Uterus (tissue), 4 donors: ENCODE results near the gene LTB4R2. TPM values are rescaled to one million over a fixed set of nuclear protein-coding genes. Genes with fewer than 3 reads are reported as not detected.

Source experiments
- DNase-seq, 2 donors: peaks; one replicate each; pipeline ENCODE4 v3.0.0-alpha.2; 2019 to 2020
- H3K27ac ChIP-seq, 2 donors: fragments of 200-600 bp; sonication (generic); 1 replicate in 1 of 2; 2 replicates in 1 of 2; pipeline ENCODE4 v1.5.1; 2016 to 2018
- H3K27me3 ChIP-seq, 2 donors: fragments of 200-600 bp; sonication (generic); one replicate each; pipeline ENCODE4 v1.5.1; 2018 to 2019; ENCODE audit warnings: control low read depth in 1 of 2
- H3K36me3 ChIP-seq, 2 donors: fragments of 200-600 bp; sonication (generic); one replicate each; pipeline ENCODE4 v1.5.1; 2019; ENCODE audit warnings: control low read depth in 1 of 2
- H3K4me1 ChIP-seq, 2 donors: fragments of 200-600 bp; sonication (generic); one replicate each; pipeline ENCODE4 v1.5.1; 2018 to 2019; ENCODE audit warnings: control low read depth in 1 of 2
- H3K4me3 ChIP-seq, 2 donors: fragments of 200-600 bp; sonication (generic); 1 replicate in 1 of 2; 2 replicates in 1 of 2; pipeline ENCODE4 v1.5.1; 2018 to 2019; ENCODE audit warnings: mild to moderate bottlenecking in 1 of 2
- H3K9me3 ChIP-seq, 2 donors: fragments of 200-600 bp; sonication (generic); one replicate each; pipeline ENCODE4 v1.5.1; 2019; ENCODE audit warnings: control low read depth in 1 of 2
- POLR2A ChIP-seq, 2 donors: fragments of 450-650 bp; IDR thresholded peaks; one replicate each; pipeline ENCODE4 v1.6.1; 2016; ENCODE audit warnings: antibody characterized with exemption in 2 of 2, mild to moderate bottlenecking in 1 of 2, moderate library complexity in 1 of 2
- intact Hi-C: fragments of 100-400 bp; cut with DNase I; formaldehyde crosslinking; loops from one replicate; pipeline ENCODE4 v1.15.1; 2023; ENCODE audit warnings: low total_unique reads
- total RNA-seq, 4 donors: library from RNA; depleted of rRNA in 3 of 4; stranded (reverse); fragments of >200 nt in 3 of 4; gene quantifications; one replicate each; pipeline versions ENCODE4 v1.1.0 to v1.2.4, GENCODE V29; 2014 to 2023
- TF ChIP-seq, protein P1 (sequence below), 4 experiments: fragments of 200-600 bp in 2 of 4; fragments of 450-650 bp in 2 of 4; sonication (generic) in 2 of 4; IDR thresholded peaks; one replicate each; pipeline ENCODE4 v1.5.1; 2016 to 2019; ENCODE audit warnings: antibody characterized with exemption in 4 of 4, mild to moderate bottlenecking in 2 of 4, moderate library complexity in 1 of 4
- donor health status: DM: yes; HTN: yes; CAD: no.

LTB4R2 gene
- total RNA-seq, 4 donors from 2014 or later: 1.0 to 7.1 (median 5.6) TPM; not detected in 1

DNA sequence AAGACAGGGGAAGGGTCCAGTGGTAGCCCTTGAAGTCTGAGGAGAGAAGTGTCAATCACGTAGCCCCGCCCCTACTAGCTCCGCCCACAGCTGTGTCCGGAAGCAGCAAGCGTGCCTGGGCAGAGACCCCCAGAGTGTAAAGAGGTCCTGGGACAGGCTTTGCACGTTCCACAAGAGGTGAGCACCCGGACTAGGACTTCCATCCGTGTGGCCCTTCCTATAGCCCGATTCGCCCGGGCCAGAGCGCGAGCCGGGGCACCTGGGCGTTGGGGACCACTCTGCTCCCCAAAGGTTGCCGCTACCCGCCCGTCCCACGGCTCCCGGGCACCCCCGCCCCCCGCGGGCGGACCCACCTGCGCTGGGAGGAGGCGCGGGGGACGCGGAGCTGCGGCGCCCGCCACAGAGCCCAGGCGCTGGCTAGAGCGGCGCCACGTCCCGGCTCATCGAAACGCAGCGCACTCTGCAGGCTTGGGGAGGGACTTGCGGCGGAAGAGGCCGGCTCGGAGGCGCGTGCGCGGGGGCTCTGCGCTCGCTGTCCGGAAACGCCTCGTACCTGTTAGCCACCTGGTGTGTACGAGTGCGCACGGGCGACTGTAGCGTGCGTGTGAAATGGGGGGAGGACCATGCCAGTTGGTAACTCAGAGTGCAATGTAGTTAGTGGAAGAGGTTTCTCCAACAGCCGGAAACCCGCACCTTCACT is 38.7 kb upstream of the LTB4R2 start, which contains the start of gene RABGGTA:
Gene RABGGTA (minus strand): TSS at position 464 of the 700 bp plus-strand sequence. CDS start 482 bp downstream, outside the sequence.
- no peaks in the 10 kb centered on the region for H3K36me3 ChIP-seq
- no peaks in the 10 kb centered on the region for H3K4me1 ChIP-seq
- TF ChIP-seq, protein P1, sequence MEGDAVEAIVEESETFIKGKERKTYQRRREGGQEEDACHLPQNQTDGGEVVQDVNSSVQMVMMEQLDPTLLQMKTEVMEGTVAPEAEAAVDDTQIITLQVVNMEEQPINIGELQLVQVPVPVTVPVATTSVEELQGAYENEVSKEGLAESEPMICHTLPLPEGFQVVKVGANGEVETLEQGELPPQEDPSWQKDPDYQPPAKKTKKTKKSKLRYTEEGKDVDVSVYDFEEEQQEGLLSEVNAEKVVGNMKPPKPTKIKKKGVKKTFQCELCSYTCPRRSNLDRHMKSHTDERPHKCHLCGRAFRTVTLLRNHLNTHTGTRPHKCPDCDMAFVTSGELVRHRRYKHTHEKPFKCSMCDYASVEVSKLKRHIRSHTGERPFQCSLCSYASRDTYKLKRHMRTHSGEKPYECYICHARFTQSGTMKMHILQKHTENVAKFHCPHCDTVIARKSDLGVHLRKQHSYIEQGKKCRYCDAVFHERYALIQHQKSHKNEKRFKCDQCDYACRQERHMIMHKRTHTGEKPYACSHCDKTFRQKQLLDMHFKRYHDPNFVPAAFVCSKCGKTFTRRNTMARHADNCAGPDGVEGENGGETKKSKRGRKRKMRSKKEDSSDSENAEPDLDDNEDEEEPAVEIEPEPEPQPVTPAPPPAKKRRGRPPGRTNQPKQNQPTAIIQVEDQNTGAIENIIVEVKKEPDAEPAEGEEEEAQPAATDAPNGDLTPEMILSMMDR (IDR thresholded peaks at IDR 0.05): peak; percentile 64 to 86 (median 84)
- TF ChIP-seq POLR2A (IDR thresholded peaks at IDR 0.05): peak in 1 of 2 donors; percentile 69
- intact Hi-C loops: no loop called here
- H3K27ac ChIP-seq: peak within 1 kb of the TSS; percentile 92 to 98
- no peaks in the 10 kb centered on the region for H3K9me3 ChIP-seq
- no peaks in the 10 kb centered on the region for H3K27me3 ChIP-seq
- DNase-seq: peak; percentile 75 to 86
- peak within 1 kb of the TSS; percentile 73 to 94 for H3K4me3 ChIP-seq

DNA sequence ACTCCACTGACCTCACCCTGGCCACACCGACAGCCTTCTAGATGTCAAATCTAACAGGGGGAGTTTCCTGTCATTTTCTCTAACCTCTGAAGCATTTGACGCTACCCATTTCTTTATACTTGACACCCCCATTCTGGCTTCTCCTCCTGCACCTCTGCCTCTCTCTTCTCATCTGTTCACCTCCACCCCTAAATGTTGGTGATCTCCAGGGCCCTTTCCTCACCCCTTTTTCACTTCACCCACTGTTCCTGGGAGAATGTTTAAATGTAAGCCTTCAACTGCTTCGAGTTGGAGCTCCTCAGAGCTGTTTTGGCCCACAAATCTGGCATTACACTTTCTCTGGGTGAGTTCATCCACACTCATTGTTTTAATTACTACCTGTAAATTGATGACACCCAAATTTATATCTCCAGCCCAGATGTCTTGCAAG is 38.1 kb upstream of the LTB4R2 start:
- peak overlapping the region; percentile 92 to 98 for H3K27ac ChIP-seq

DNA sequence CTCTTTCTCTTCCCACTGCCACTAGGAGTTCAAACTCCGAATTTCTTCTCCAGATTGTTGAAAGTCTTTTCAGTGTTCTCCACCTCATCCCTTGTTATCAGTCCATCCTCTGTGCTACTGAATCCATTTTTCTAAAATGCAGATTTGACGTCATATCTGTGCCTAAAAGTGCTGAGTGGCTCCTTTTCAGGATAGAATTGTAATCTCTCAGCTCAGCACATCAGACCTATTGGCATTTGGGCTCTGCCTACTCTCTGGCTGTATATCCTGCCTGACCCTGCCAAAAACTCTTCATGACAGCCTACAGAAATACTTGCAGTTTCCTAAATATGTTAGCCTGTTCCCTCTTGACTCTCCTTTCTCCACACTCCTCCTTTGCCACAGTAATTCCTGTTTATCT is 37.5 kb upstream of the LTB4R2 start:
- intact Hi-C loops: no loop called here
- H3K4me3 ChIP-seq: no peak overlapping the region
- no peak overlapping the region for H3K27ac ChIP-seq
- no peak for DNase-seq
- H3K4me1 ChIP-seq: no peaks in the 10 kb centered on the region
- no peaks in the 10 kb centered on the region for H3K9me3 ChIP-seq
- TF ChIP-seq, protein P1 (IDR thresholded peaks at IDR 0.05): no peak
- TF ChIP-seq POLR2A (IDR thresholded peaks at IDR 0.05): no peak
- H3K27me3 ChIP-seq: no peaks in the 10 kb centered on the region
- H3K36me3 ChIP-seq: no peaks in the 10 kb centered on the region

More for the DNA sequence above, 38.1 kb upstream of the LTB4R2 start:
- Histone ChIP-seq H3K4me3 (peak overlapping the region; percentile 73 to 94), H3K9me3 (no peaks in the 10 kb centered on the region), H3K4me1 (no peaks in the 10 kb centered on the region), H3K27me3 (no peaks in the 10 kb centered on the region), H3K36me3 (no peaks in the 10 kb centered on the region)
- DNase-seq: no peak
- intact Hi-C loops: no loop called here
- TF ChIP-seq, protein P1 (IDR thresholded peaks at IDR 0.05): no peak
- no peak for TF ChIP-seq POLR2A (IDR thresholded peaks at IDR 0.05)

DNA sequence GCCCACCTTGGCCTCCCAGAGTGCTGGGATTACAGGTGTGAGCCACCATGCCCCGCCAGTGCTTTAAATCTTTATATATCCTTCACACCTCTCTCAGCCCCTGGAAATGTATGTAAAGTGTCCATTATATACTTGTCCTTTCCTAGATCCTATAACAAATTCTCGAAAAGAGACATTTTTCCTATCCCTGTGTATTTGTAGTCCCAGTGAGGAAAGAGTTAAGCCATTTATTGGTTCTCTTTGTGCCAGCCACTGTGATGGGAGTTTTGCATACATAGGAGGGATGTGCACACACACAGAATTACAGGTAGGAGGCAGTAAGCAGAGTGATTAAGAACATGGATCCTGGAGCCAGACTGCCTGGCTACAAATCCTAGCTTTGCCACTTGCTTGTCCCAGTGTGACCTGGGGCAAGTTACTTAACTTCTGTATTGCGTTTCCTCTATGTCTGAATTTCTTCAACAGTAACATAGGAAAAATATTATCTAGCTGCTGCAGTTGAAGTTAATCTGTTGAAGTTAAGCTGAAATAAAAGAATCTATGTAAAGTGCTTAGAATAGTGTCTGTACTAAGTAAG is 36.4 kb upstream of the LTB4R2 start:
- intact Hi-C loops: no loop called here
- no peak overlapping the region for H3K27ac ChIP-seq

More for the DNA sequence above, 36.4 kb upstream of the LTB4R2 start:
- no peak for TF ChIP-seq POLR2A (IDR thresholded peaks at IDR 0.05)
- TF ChIP-seq, protein P1 (IDR thresholded peaks at IDR 0.05): no peak
- H3K27me3 ChIP-seq: no peaks in the 10 kb centered on the region
- no peaks in the 10 kb centered on the region for H3K4me1 ChIP-seq
- H3K36me3 ChIP-seq: no peaks in the 10 kb centered on the region
- DNase-seq: no peak
- H3K9me3 ChIP-seq: no peaks in the 10 kb centered on the region
- no peak overlapping the region for H3K4me3 ChIP-seq
